HG03457 (cell line): ENCODE measurements around the gene GYS1.
A peak's percentile ranks its signal among the peaks of the same experiment; 100 is the strongest.

ENCODE experiments used
- ATAC-seq: cut with Tn5 transposase; IDR thresholded peaks from one replicate; pipeline ENCODE4 v1.9.1; 2021; ENCODE audit warnings: moderate number of reproducible peaks; ENCODE audit not compliant: unreplicated experiment

Gene GYS1

GRCh38 chr19:48965040-48965805, 27.9 kb downstream of the GYS1 start, which contains the start of gene FTL:
Gene FTL, plus strand, starts transcription at chr19:48965309. Its CDS starts 199 bp downstream, at chr19:48965508.
- peak; percentile 34 for ATAC-seq

- no peak for ATAC-seq
Measured at GRCh38 chr19:48964205-48965039, 28.7 kb downstream of the GYS1 start.

- ATAC-seq = no peak
Measured at GRCh38 chr19:48963371-48964204, 29.5 kb downstream of the GYS1 start.

GRCh38 chr19:48962849-48963165, 30.3 kb downstream of the GYS1 start:
- no peak for ATAC-seq

- no peak for ATAC-seq
Measured at GRCh38 chr19:48962029-48962848, 30.9 kb downstream of the GYS1 start.

GRCh38 chr19:48961673-48962028, 31.5 kb downstream of the GYS1 start:
- ATAC-seq = no peak

- no peak for ATAC-seq
Measured at GRCh38 chr19:48961051-48961649, 32.0 kb downstream of the GYS1 start.

GRCh38 chr19:48959341-48960239, 33.5 kb downstream of the GYS1 start:
- no peak for ATAC-seq

- ATAC-seq = no peak
Measured at GRCh38 chr19:48958006-48958405, 35.1 kb downstream of the GYS1 start.

- ATAC-seq = no peak
Measured at GRCh38 chr19:48955308-48955958, 37.7 kb downstream of the GYS1 start.

GRCh38 chr19:48954595-48955307, 38.4 kb downstream of the GYS1 start, which contains the start of gene BAX:
Gene BAX, plus strand, starts transcription at chr19:48954875. Its CDS starts 54 bp downstream, at chr19:48954929.
- ATAC-seq = peak; percentile 56

GRCh38 chr19:48953990-48954594, 39.0 kb downstream of the GYS1 start:
- no peak for ATAC-seq

- ATAC-seq = no peak
Measured at GRCh38 chr19:48953141-48953540, 40.0 kb downstream of the GYS1 start.

GRCh38 chr19:48950830-48951519, 42.1 kb downstream of the GYS1 start:
- ATAC-seq = no peak

GRCh38 chr19:48950159-48950558, 43.0 kb downstream of the GYS1 start:
- ATAC-seq = no peak

- ATAC-seq = no peak
Measured at GRCh38 chr19:48947258-48947542, 45.9 kb downstream of the GYS1 start.
